Hypothalamus (tissue), 51 donors: ENCODE data around the gene RUNX2.

ENCODE experiments used
- DNase-seq, 51 donors: peaks; one replicate each; lab custom pipeline; 2025; lab: John Stamatoyannopoulos, UW

RUNX2 gene

DNA sequence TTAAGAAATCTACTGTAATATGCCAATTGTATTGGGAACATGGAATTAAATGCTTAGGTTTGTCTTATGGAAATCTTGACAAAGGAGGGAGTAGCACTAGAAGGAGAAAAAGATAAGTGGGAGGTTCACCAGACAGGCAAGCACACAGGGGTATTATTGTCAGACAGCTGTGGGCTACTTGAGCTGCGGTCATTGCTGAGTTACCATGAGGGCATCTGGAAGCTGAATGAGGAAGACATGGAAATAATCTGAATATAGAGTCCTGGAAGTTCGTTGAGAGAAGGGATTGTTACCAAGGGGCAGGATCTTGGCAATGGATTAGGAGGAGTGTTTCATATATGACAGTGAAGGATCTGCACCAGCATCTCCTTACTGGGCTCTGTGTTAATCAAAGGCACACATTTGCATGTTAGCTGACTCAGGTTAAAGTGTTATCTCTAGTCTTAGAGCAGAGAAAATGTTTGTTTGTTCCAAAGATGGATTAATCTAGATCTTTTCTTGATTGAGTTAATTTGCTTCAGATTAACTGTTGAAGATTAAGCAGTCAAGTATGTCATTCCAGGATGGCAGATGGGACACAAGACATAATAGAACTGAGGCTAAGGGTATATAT, 102.6 kb downstream of the RUNX2 start:
- DNase-seq, result no peak

- DNase-seq, result no peak
These were observed 103.4 kb downstream of the RUNX2 start for GRCh38 chr6:45431317-45432065.

GRCh38 chr6:45432977-45433376, 104.8 kb downstream of the RUNX2 start:
- no peak for DNase-seq

DNA sequence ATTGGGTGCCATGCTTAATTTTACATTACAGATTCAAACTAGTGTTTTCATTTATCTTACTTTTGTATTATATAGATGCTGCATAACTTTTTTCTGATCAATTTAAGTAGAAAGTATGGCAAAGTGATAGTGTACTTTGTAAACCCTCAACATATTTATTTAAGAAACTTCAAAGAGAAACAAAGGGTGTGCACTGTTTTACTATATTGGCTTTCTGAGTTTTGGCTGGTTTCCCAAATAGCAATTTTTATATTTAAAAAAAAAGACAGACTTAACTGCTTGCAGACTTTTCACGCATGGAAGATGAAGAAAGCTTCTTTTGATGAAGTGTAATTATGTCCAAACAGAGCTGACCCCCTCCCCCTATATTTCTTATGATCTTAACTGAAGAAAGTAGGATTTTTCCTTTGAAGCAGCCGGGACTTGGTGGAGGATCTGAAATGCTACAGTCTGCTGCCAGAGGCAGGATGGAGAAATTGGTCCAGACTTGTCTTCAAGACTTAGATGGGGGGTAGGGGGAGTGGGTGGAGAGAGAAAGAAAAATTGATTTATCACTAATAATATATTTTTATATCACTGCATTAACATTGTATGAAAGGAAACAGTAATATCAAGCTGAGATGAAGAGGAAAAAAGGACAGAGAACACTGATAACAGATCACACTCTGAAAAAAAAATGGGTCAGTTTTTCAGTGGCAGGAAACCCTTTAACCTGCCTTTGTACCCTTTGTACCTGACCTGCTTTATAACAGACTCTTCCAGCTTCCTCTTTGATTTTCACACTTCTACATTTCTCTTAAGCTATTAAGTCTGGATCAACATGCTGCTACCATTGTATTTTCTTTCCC, 105.6 kb downstream of the RUNX2 start:
- DNase-seq, result no peak

- no peak for DNase-seq
These were observed 106.2 kb downstream of the RUNX2 start for GRCh38 chr6:45434381-45434700.

- no peak for DNase-seq
These were observed 108.7 kb downstream of the RUNX2 start for GRCh38 chr6:45436544-45437438.

DNA sequence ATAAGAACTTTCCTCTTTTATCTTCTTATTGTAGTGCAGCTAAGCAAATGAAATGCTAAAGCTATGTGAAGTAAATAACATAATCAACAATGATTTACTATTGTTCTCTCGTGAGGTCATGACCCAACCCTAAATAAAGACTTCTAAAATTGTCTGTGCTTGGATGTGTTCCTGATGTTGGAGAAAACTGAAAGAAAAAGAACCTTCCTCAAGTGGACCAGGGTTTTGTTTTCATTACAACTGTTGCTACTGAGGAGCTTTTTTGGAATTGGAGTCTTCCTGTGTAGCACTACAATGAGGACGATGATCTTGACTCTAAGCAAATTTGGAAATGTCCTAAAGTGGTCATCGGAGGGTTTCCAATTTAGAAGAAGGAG, 109.3 kb downstream of the RUNX2 start:
- no peak for DNase-seq

DNA sequence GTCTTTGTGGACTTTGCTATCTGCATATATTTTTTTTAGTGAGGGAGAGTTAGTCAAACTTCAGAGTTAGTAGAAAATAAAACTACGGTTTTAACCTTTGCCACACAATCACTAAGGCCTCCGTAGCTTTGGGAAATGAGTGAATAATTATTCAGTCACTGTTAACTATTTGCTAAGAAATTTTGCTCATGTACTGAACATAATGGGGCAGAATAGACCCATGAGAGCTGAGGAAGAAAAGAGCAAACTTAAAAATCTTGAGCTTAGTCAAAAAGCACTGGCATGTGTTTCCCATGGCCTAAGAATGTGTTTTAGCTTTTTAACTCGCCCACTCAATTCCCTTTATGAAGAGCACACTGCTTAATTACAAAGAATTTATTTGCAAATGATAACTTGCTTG, 110.0 kb downstream of the RUNX2 start:
- DNase-seq, result no peak

- no peak for DNase-seq
These were observed 110.8 kb downstream of the RUNX2 start for GRCh38 chr6:45438849-45439406.

- no peak for DNase-seq
These were observed 111.3 kb downstream of the RUNX2 start for GRCh38 chr6:45439459-45439858.

DNA sequence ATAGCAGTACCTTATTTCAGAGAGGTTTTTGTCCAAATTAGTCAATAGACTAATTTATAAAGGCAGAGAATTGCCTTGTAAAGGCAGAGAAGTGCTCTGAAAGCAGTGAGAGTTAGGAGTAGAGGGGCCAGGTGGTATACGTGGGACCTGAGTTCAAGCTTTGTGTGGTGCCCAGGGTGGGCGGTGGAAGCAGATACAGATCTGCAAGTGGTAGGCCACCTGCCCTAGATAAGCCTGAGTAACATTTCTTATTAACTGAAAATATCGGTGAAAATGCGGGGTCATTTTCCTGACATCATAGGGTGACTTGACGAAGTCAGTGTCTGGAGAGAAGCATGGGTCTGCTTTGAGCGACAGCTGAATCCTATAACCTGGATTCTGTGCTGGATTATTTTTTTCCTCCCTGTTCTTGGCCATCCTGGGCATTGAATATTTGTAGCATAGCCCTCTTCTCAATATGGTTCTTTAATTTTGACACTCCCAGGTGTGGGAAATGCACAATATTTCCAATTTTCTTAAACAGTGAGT, 111.8 kb downstream of the RUNX2 start:
- DNase-seq, result no peak

- DNase-seq, result no peak
These were observed 113.8 kb downstream of the RUNX2 start for GRCh38 chr6:45441851-45442453.

GRCh38 chr6:45442716-45443115, 114.6 kb downstream of the RUNX2 start:
- DNase-seq, result no peak

- no peak for DNase-seq
These were observed 117.2 kb downstream of the RUNX2 start for GRCh38 chr6:45445364-45445748.

DNA sequence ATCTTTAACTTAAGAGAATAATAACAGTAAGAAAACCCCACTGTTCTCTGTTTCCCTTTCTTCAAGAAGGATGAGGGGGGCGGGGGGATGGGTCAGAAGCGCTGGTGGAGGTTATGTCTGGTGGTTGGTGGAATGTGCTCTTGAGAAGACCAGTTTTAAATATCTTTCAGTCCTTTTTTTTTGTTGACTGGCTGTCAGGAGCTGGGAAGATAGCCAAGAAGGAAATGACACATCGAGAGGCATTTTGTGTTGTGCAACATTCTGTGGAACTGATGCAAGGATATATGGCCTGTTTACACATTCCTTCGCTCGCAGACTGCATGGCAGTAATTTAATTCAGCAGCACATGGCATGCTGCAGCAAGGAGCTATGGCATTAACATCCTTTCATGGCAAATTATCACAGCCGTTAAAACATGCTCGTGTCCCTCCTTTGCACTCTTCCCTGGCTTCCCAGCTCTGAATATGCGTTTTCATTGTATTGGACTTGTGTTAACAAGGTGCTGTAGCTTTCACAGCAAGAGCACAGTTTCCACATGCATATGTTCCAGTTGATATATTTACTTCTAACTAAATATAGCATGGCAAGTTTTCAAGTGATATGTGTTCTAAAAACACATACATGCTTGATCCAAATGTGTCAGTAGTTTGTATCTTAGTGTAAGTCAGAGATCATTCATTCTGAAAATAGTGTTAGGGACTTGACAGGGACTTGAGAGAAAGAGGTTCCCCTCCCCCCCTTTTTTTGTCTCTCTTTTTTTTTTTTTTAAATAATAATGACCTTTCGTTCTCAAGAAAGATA, 117.8 kb downstream of the RUNX2 start:
- DNase-seq, result peak in 19 of 51 donors; percentile 3 to 48 (median 14)

DNA sequence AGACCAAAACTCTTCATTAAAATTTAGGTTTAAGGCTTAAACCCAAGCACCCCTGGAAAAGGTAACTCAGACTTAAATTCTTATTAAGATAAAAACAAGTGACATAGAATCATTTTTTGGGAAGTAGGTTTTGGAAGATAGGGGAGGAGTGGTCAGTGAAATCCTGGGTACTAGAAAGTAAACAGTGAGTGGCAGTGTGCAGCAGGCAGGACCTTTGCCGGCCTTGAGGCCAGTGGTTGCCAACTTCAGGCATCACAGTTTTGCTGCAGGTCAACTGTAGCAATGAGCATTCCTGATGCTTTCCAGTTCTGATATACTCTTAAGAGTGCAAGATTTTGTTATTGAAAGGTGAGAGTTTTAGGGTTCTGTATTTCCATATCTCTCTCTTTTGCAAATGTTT, 118.9 kb downstream of the RUNX2 start:
- DNase-seq, result no peak

GRCh38 chr6:45447716-45448115, 119.6 kb downstream of the RUNX2 start:
- DNase-seq, result no peak

GRCh38 chr6:45448417-45449389, 120.6 kb downstream of the RUNX2 start:
- no peak for DNase-seq
